RWPE1 (cell line): ENCODE results near the gene ST3GAL5.

Experiments used
- CTCF ChIA-PET: fragments of 350-600 bp; sonication (Branson Sonifier 250); formaldehyde crosslinking; extraction: SDS; loops from one replicate; lab custom pipeline; 2021; lab: Yijun Ruan, JAX
- POLR2A ChIA-PET: fragments of 400-600 bp; formaldehyde crosslinking; extraction: SDS; loops from one replicate; lab custom pipeline; 2020; ENCODE audit warnings: antibody characterized with exemption; ENCODE audit not compliant: low non-redundant PET; lab: Yijun Ruan, JAX
- DNase-seq: peaks from one replicate; pipeline ENCODE4 v3.0.0; 2012; ENCODE audit warnings: low spot score
- H3K27ac ChIP-seq: fragments of 450-650 bp; 2 replicates; pipeline ENCODE4 v1.5.1; 2017
- CTCF ChIP-seq: fragments of 450-650 bp; conservative IDR thresholded peaks from 2 replicates; pipeline ENCODE4 v1.5.1; 2017; ENCODE audit warnings: low read depth, mild to moderate bottlenecking

ST3GAL5 gene

DNA sequence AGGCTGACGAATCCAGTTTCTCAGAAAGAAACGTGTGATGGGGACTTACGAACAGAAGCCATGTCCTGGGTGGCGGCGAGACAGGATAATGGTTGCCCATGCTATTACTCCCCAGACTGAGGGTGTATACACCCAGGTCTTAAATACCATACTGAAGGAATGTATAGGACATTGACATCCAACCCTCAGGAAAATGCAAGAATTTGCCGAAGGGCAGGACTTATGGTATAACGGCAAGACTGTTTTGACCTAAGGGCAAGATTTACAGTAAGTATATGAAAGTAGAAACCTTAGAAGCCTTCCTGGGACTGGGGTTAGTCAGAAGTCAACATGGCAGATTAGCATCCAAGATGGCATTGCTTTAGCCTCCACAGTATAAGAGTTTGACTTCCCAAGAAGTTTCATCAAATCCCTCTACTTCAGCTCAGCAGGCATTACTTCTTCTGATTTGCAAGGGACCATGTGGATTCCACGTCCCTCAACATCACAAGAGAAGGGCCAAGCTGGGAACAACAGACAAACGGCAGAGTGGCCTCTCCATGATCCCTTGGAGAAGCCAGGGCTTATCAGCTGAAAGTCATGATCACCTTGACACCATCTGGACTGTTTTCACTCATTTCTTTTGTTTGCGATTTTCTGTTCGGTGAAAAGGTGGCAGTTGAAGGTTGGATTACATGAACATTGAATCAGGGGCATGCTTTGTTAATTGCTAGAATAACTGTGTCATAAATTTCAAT lies 21.1 kb downstream of the ST3GAL5 start:
- ChIA-PET CTCF (no interaction called here), POLR2A (no interaction called here)
- no peak for TF ChIP-seq CTCF
- DNase-seq: no peak
- H3K27ac ChIP-seq: no peak overlapping the region

GRCh38 chr2:85867121-85867520 lies 21.7 kb downstream of the ST3GAL5 start:
- ChIA-PET CTCF (no interaction called here), POLR2A (no interaction called here)
- no peak overlapping the region for H3K27ac ChIP-seq
- no peak for DNase-seq
- TF ChIP-seq CTCF: no peak

- no peak overlapping the region for H3K27ac ChIP-seq
- POLR2A ChIA-PET: no interaction called here
- no peak for DNase-seq
- CTCF ChIA-PET: no interaction called here
- no peak for TF ChIP-seq CTCF
Measured at GRCh38 chr2:85866165-85866659, 22.6 kb downstream of the ST3GAL5 start.

DNA sequence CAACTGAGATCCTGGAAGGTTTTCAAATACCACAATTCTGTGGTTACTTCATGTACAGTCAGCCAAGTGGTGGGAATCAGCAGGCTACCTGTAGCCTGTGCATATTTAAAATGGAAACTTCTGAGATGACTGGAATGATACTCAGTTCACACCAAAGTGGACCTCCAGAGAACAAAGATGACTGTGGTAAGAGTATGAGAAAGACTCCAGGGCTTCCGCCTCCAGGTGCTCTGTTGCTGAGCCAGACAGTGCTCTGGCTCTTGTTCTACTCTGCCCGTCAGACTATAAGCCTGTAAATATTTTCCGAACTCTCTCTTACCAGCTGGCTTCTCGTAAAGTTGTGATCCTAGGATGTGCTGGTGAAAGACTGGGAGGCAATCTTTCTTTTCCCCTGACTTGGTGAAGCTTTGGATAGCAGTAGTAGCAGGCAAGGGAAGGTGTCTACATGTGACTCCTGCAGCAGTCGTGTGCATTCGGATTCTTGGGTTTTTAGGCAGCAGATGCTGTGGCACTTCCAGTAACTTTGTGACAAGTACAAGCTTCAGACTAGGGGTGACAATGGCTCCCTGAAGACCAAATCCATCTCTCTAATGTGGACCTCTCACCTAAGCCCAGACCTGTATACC lies 23.1 kb downstream of the ST3GAL5 start:
- DNase-seq: no peak
- TF ChIP-seq CTCF: no peak
- ChIA-PET POLR2A (no interaction called here), CTCF (interaction anchor here (0.5 kb wide), 1 partner anchor 216 kb away, joined by 7 read pairs; no protein-coding TSS in a partner anchor)
- H3K27ac ChIP-seq: no peak overlapping the region

DNA sequence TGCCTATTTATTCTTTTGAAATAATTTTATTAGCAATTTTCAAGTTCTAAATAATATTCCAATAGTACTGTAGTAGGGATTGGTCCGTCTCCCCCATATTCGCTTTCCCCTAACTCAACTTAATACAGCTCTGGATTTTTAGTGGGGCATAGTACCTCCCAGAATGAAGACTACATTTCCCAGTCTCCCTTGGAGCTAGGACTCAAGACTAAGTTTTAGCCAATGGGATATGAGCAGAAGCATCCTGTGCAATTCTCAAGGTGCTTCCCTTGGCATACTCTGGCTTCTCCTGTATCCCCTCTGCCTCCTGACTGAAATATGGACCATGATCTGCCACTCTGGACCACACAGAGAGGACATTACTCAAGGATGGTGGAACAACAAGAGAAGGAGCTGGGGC lies 24.1 kb downstream of the ST3GAL5 start:
- DNase-seq: no peak
- no peak for TF ChIP-seq CTCF
- ChIA-PET POLR2A (no interaction called here), CTCF (interaction anchor here (0.6 kb wide), 2 partner anchors 33 to 243 kb away, joined by 3 to 6 read pairs; no protein-coding TSS in a partner anchor)
- H3K27ac ChIP-seq: no peak overlapping the region

GRCh38 chr2:85862426-85862825 lies 26.4 kb downstream of the ST3GAL5 start:
- ChIA-PET CTCF (no interaction called here), POLR2A (no interaction called here)
- DNase-seq: no peak

More at GRCh38 chr2:85862426-85862825, 26.4 kb downstream of the ST3GAL5 start:
- no peak overlapping the region for H3K27ac ChIP-seq
- TF ChIP-seq CTCF: no peak
